ENCODE data around the gene MRPL49.

Gene MRPL49

DNA sequence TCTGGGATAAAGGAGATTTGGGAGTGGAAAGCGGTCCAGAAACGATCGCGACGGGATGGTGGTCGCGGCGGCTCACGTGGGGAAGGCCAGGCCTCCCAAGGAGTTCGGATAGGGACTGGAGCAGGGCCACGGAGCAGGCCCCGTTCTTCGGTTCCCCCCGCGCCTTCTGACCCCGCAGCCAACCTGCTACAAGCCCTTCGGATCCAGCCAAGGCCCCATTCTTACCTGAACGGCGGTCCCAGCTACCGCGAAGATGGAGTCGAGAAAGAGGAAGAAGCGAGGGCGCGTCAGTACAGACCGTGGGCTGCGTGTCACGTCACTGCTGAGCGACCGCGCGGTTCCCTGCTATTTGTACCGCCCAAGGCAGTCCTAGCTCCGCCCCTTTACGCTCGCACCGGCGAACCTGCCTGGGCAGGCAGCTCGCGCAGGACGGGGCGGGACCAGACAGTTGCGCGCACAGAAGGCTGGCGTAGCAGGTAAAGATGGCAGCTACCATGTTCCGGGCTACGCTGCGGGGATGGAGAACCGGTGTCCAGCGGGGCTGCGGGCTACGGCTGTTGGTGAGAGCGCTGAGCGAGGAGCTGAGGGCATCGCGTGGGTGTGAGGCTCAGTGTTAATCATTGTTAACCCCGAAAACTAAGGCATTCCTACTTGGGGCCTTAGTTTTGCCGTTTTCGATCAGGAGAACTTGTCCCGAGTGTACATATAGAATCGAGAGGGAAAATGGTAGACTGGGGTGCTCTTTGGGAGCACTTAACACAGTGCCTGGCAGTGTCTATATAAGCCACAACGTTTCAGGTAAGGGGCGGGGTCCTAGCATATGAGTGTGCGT lies at the start of gene MRPL49, which contains the start of gene FAU:
TSS of gene MRPL49 (plus strand) at position 457 of the 832 bp plus-strand sequence. CDS start at position 483, 26 bp downstream.
TSS of gene FAU (minus strand) at position 270 of the 832 bp plus-strand sequence. CDS start 321 bp downstream, outside the sequence.
- H3K27ac Mint-ChIP-seq: peak within 1 kb of the TSS; percentile 99
- no peaks in the 10 kb centered on the region for H3K9me3 Mint-ChIP-seq
- peaks cover 54% of the 10 kb centered on the region for H3K36me3 Mint-ChIP-seq (ENCODE audit: low read depth)
- no peaks in the 10 kb centered on the region for H3K27me3 Mint-ChIP-seq (ENCODE audit: low read depth)
- peak within 1 kb of the TSS; percentile 99 for H3K4me3 Mint-ChIP-seq
- H3K4me1 Mint-ChIP-seq (ENCODE audit: low read depth): peaks cover 26% of the 10 kb centered on the region
- DNase-seq (ENCODE audit: low spot score): peak; percentile 99

DNA sequence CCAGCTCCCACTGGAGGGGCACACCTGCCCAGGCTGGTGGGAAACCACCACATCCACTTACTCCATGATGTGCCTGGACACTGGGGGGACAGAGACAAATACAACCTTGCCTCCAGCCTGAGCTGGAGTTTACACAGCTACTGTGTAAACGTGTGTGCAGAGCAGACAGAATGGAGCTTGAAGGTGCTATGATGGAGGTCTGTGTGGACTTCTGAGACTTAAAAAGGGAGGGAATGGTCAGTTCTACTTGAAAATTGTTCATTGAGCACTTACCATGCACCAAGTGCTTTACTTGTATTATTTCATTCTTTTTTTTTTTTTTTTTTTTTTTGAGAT lies 49.5 kb upstream of the MRPL49 start:
- Mint-ChIP-seq H3K4me1 (ENCODE audit: low read depth) (no peaks in the 10 kb centered on the region), H3K27ac (no peak overlapping the region)

DNA sequence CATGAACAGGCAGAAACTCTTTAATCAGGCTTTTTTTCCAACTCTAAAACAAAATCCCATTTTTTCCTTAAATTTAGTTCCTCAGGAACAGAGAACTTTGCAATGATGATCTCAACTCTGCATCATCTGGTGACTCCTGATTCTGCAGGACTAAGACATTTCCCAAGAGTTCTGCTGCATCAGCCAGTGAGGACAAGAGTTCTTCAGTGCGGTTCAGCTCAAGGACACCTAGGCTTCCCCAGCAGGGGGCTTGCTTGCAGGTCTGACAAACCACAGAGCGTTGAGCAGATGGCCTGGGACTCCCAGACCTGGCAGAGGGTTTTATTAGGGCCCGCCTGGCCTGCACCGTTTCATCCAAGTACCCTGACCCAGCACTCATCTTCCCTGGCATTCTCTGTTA lies 44.7 kb upstream of the MRPL49 start:
- Mint-ChIP-seq H3K36me3 (ENCODE audit: low read depth) (peaks cover 45% of the 10 kb centered on the region), H3K4me3 (no peak overlapping the region), H3K27ac (peak overlapping the region; percentile 10), H3K9me3 (no peaks in the 10 kb centered on the region), H3K27me3 (ENCODE audit: low read depth) (no peaks in the 10 kb centered on the region), H3K4me1 (ENCODE audit: low read depth) (peaks cover 22% of the 10 kb centered on the region)
- DNase-seq (ENCODE audit: low spot score): no peak

More for the DNA sequence above, 49.5 kb upstream of the MRPL49 start:
- Mint-ChIP-seq H3K4me3 (no peak overlapping the region), H3K9me3 (no peaks in the 10 kb centered on the region), H3K36me3 (ENCODE audit: low read depth) (peaks cover 17% of the 10 kb centered on the region), H3K27me3 (ENCODE audit: low read depth) (no peaks in the 10 kb centered on the region)
- DNase-seq (ENCODE audit: low spot score): no peak

DNA sequence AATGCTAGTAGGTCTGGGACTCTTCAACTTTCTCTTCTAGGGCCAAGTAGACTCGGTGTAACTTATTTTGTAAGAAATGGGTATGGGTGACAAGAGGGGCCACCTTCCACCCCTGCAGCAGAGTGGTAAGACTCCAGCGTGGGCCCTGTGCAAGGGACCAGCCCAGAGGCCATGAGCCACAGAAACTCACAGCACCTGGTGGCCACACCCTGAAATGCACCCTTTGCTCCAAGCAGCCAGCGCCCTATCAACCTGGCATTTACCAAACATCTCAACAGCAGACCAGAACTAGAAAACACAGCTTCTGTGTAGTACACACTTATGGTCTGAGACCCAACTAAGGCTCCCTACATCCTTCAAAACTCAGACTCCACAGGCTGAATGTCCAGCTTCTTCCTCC lies 44.0 kb upstream of the MRPL49 start:
- Mint-ChIP-seq H3K9me3 (no peaks in the 10 kb centered on the region), H3K36me3 (ENCODE audit: low read depth) (peaks cover 51% of the 10 kb centered on the region), H3K4me3 (peak overlapping the region; percentile 47), H3K27ac (peak overlapping the region; percentile 83), H3K4me1 (ENCODE audit: low read depth) (peaks cover 28% of the 10 kb centered on the region), H3K27me3 (ENCODE audit: low read depth) (no peaks in the 10 kb centered on the region)
- peak; percentile 47 for DNase-seq (ENCODE audit: low spot score)

DNA sequence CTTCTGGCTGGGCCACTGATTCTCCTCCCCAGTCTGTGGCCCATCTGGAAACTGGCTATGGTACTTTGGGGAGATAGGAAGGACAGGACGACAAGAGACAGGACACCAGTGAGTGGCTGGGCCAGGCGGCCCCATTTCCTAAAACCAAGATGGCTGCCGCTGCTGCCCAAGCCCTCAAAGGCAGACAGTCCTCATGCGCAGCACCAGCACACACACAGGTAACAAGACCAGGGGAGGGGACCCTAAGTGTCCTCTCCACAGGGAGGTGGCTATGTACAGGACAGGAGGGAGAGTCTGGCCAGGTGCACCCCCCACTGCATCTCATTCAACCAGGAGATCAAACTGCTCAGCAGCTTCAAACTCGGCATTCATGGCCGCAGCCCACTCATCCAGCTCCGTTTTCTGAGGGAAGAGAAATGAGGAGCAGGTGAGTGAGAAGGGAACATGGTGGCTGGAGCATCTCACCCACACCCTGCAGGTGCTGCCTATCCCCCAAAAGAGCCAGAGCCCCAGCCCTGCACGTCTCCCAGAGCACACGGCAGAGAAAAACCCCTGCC lies 43.3 kb upstream of the MRPL49 start:
- H3K9me3 Mint-ChIP-seq: no peaks in the 10 kb centered on the region
- no peak for DNase-seq (ENCODE audit: low spot score)
- peaks cover 28% of the 10 kb centered on the region for H3K4me1 Mint-ChIP-seq (ENCODE audit: low read depth)
- H3K36me3 Mint-ChIP-seq (ENCODE audit: low read depth): peaks cover 58% of the 10 kb centered on the region
- peak overlapping the region; percentile 83 for H3K27ac Mint-ChIP-seq
- H3K4me3 Mint-ChIP-seq: peak overlapping the region; percentile 47
- H3K27me3 Mint-ChIP-seq (ENCODE audit: low read depth): peaks cover 3% of the 10 kb centered on the region

DNA sequence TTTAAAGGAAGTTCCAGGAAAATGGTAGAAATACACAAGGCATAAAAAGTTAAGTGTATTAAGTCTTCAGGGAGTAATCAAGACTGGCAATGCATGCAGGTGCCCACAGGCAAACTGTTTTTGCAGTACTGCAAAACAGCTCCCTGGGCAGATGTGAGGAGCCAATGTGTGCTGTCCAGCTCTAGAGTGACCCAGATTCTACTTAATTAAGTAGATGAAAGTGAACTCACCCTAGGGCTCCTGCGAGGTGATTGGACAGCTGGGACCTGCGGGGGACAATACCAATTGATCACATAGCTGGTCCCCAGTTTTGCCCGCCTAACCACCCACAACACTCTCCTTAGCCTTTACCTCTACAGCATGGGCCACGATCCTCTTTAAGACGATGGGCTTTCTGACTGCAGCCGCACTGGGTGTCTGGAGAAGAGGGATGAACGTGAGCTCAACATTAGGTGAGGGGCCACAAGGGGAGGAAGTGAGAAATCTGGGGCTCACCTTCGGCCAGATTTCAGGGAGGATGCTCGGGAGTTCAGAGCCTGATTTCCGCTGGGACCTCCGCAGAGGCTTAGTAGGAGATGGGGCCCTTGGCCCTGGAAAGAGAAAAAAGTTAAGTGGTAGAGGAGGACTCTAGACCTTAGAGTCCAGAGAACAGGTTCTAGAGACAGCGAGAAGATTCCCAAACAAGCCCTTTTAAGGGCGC lies 38.8 kb upstream of the MRPL49 start:
- H3K9me3 Mint-ChIP-seq: no peaks in the 10 kb centered on the region
- peak overlapping the region; percentile 99 for H3K27ac Mint-ChIP-seq
- H3K4me3 Mint-ChIP-seq: peak overlapping the region; percentile 99
- H3K27me3 Mint-ChIP-seq (ENCODE audit: low read depth): peaks cover 4% of the 10 kb centered on the region
- peaks cover 35% of the 10 kb centered on the region for H3K4me1 Mint-ChIP-seq (ENCODE audit: low read depth)
- H3K36me3 Mint-ChIP-seq (ENCODE audit: low read depth): peaks cover 44% of the 10 kb centered on the region
- DNase-seq (ENCODE audit: low spot score): no peak

DNA sequence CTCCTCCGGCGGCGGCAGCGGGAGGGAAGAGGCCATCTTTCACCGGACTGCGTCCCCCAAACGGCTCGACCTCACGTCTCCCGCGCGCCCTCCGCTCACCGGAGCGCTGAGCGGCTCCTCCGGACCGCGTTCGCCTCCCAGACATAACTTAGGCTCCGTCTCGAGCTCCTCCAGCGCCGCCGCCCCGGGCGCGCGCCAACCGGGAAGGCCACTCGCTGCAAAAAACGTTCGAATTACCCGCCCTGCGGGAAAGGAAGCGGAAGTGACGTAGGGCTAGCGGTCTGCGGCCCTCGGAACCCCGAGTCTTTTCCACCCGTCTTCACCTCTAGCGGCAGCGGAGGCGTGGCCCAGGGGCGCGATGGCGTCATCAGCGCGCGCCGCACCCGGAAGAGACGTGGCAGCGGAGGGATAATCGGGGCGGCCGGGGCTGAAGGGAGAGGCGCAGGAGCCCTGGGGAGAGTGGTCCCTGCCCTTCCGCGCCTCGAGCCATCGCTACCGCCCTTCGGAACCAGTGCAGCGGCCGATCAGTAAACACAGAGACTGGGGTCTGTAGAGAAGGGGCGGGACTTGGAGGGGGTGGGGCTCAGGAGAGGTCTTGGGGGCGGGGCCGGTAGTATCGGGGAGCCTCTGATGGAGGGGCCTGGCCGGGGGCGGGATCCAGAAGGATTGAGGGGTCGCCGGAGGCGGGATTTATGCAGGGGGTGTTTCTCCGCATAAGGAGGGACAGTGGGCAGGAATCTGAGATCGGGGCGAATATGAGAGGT lies 38.1 kb upstream of the MRPL49 start, which contains the start of the genes CDCA5 and ZFPL1:
TSS of gene CDCA5 (minus strand) at position 207 of the 764 bp plus-strand sequence. CDS start at position 145, 62 bp downstream.
TSS of gene ZFPL1 (plus strand) at position 389 of the 764 bp plus-strand sequence. CDS start 477 bp downstream, outside the sequence.
- DNase-seq (ENCODE audit: low spot score): peak; percentile 97
- Mint-ChIP-seq H3K27ac (peak within 1 kb of the TSS; percentile 99), H3K4me3 (peak within 1 kb of the TSS; percentile 99), H3K36me3 (ENCODE audit: low read depth) (peaks cover 44% of the 10 kb centered on the region), H3K9me3 (no peaks in the 10 kb centered on the region), H3K27me3 (ENCODE audit: low read depth) (peaks cover 4% of the 10 kb centered on the region), H3K4me1 (ENCODE audit: low read depth) (peaks cover 28% of the 10 kb centered on the region)

DNA sequence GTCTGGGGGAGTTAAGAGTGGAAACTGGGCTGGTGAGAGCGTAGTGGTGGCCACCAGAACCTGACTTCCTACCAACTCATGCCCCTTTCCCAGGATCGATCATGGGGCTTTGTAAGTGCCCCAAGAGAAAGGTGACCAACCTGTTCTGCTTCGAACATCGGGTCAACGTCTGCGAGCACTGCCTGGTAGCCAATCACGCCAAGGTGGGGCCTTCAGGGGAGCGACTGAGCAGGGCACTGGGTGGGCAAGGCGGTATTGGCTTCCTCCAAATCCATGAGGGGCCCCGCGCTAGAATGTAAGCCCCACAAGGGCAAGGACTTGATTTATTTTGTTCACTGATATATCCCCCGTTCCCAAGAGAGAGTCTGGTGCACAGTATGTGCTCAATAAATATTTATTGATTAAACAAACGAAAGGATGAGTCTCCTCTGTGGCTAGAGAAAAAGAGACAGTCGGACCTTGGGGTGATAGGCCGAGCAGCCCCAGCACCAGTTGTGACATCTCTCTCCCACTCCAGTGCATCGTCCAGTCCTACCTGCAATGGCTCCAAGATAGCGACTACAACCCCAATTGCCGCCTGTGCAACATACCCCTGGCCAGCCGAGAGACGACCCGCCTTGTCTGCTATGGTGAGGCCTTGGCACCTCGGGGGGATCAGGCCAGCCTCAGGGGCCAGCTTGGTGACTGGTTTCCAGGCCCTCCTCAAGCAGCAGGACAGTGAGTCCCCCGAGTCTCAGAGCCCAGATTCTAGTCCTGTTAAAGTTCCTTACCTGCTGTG lies 37.3 kb upstream of the MRPL49 start:
- peaks cover 4% of the 10 kb centered on the region for H3K27me3 Mint-ChIP-seq (ENCODE audit: low read depth)
- peaks cover 26% of the 10 kb centered on the region for H3K4me1 Mint-ChIP-seq (ENCODE audit: low read depth)
- DNase-seq (ENCODE audit: low spot score): no peak
- H3K27ac Mint-ChIP-seq: peak overlapping the region; percentile 99
- H3K4me3 Mint-ChIP-seq: peak overlapping the region; percentile 99
- no peaks in the 10 kb centered on the region for H3K9me3 Mint-ChIP-seq
- H3K36me3 Mint-ChIP-seq (ENCODE audit: low read depth): peaks cover 48% of the 10 kb centered on the region

DNA sequence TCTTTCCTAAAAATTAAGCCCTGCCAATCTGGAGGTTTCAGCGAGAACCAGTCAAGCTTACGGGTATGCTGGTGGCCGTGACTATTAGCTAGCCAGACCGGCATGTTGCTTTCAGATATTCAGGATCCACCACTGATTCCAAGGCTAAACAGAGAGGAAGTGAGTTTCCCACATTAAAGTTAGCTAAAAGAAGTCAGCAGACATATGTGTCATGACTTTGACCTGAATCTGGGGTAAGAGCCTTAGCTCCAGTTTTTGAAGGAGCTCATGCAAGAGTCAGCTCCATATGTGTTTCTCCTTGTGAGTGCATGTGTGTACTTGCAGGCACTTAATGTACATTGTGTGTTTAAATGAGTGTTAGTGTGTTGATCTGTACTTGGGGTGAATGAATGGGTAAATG lies 36.7 kb upstream of the MRPL49 start:
- Mint-ChIP-seq H3K36me3 (ENCODE audit: low read depth) (peaks cover 44% of the 10 kb centered on the region), H3K27me3 (ENCODE audit: low read depth) (peaks cover 4% of the 10 kb centered on the region), H3K4me1 (ENCODE audit: low read depth) (peaks cover 26% of the 10 kb centered on the region), H3K9me3 (no peaks in the 10 kb centered on the region), H3K27ac (peak overlapping the region; percentile 99), H3K4me3 (peak overlapping the region; percentile 99)
- DNase-seq (ENCODE audit: low spot score): no peak

DNA sequence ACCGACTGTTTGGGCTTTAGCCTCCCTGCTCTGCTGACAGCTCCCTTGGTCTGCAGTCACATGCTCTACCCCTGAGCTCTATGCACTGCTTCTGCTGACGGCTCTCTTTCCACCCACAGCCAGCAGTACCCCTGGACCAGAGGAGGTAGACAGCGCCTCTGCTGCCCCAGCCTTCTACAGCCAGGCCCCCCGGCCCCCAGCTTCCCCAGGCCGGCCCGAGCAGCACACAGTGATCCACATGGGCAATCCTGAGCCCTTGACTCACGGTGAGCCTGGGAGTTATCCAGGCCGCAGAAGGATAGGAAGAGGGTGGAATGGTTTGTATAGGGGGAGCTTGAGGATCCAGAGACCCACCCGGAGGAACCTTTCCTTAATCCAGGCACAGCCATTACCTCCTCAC lies 35.3 kb upstream of the MRPL49 start:
- Mint-ChIP-seq H3K36me3 (ENCODE audit: low read depth) (peaks cover 35% of the 10 kb centered on the region), H3K27ac (no peak overlapping the region), H3K9me3 (no peaks in the 10 kb centered on the region), H3K27me3 (ENCODE audit: low read depth) (peaks cover 4% of the 10 kb centered on the region), H3K4me1 (ENCODE audit: low read depth) (peaks cover 19% of the 10 kb centered on the region), H3K4me3 (no peak overlapping the region)
- DNase-seq (ENCODE audit: low spot score): no peak

DNA sequence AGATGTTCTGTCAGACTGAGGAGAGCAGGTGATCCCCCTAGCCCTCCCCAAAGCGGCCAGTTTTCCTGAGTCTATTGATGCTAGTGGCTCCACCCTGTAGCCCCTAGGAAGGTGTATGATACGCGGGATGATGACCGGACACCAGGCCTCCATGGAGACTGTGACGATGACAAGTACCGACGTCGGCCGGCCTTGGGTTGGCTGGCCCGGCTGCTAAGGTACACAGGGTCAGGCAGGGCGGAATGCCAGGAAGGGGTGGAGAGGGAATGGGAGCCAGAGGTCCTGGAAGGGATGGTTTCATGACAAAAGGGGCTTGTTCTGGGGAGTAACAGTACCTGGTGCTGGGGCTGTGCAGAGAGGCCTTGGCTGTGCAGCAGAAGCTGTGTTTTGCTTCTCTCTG lies 34.9 kb upstream of the MRPL49 start:
- H3K27me3 Mint-ChIP-seq (ENCODE audit: low read depth): peaks cover 4% of the 10 kb centered on the region
- no peak for DNase-seq (ENCODE audit: low spot score)
- no peaks in the 10 kb centered on the region for H3K9me3 Mint-ChIP-seq
- peaks cover 32% of the 10 kb centered on the region for H3K36me3 Mint-ChIP-seq (ENCODE audit: low read depth)
- no peak overlapping the region for H3K4me3 Mint-ChIP-seq
- H3K4me1 Mint-ChIP-seq (ENCODE audit: low read depth): peaks cover 16% of the 10 kb centered on the region
- peak overlapping the region; percentile 17 for H3K27ac Mint-ChIP-seq

DNA sequence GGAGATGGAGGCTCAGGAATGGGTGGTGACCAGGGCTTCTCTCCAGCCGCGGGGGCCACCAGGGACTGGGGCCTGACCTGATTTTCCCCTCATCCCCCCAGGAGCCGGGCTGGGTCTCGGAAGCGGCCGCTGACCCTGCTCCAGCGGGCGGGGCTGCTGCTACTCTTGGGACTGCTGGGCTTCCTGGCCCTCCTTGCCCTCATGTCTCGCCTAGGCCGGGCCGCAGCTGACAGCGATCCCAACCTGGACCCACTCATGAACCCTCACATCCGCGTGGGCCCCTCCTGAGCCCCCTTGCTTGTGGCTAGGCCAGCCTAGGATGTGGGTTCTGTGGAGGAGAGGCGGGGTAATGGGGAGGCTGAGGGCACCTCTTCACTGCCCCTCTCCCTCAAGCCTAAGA lies 34.3 kb upstream of the MRPL49 start:
- no peak for DNase-seq (ENCODE audit: low spot score)
- peaks cover 29% of the 10 kb centered on the region for H3K36me3 Mint-ChIP-seq (ENCODE audit: low read depth)
- peaks cover 12% of the 10 kb centered on the region for H3K4me1 Mint-ChIP-seq (ENCODE audit: low read depth)
- H3K4me3 Mint-ChIP-seq: no peak overlapping the region
- no peak overlapping the region for H3K27ac Mint-ChIP-seq
- H3K9me3 Mint-ChIP-seq: no peaks in the 10 kb centered on the region
- peaks cover 4% of the 10 kb centered on the region for H3K27me3 Mint-ChIP-seq (ENCODE audit: low read depth)

DNA sequence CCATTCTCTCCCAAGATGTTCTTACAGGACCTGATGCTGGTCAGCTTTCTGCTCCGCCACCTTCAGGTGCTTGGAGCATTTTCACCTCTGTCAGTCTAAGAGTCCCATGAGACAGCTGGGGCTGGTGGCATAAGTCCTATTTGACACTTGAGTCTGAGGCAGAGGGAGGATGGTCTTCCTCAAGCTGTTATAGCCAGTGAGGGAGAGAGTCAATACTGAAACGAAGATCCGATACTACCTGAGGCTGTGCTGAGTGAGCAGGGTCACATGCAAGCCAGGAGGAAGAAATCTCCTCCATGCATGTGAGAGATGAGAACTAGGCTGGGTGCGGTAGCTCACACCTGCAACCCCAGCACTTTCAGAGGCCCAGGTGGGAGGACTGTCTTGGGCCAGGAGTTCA lies 32.5 kb upstream of the MRPL49 start:
- Mint-ChIP-seq H3K4me1 (ENCODE audit: low read depth) (peaks cover 9% of the 10 kb centered on the region), H3K9me3 (no peaks in the 10 kb centered on the region), H3K27ac (no peak overlapping the region), H3K27me3 (ENCODE audit: low read depth) (no peaks in the 10 kb centered on the region), H3K4me3 (no peak overlapping the region), H3K36me3 (ENCODE audit: low read depth) (peaks cover 17% of the 10 kb centered on the region)
- DNase-seq (ENCODE audit: low spot score): no peak
